Kidney (tissue), 14 donors: ENCODE measurements around the gene SIDT2. TPM values are rescaled to one million over a fixed set of nuclear protein-coding genes. Genes with fewer than 3 reads are reported as not detected.
"Not testable (repeated sequence)": the region's sequence is repeated elsewhere in the genome, so short reads cannot be mapped to it uniquely, and the experiment has no call there.

ENCODE experiments used
- DNase-seq, 5 donors: peaks; one replicate each; pipeline ENCODE4 v3.0.0-alpha.2; 2013 to 2020
- FAIRE-seq: peaks from 2 replicates; lab custom pipeline; 2012; peaks lifted over from hg19 to GRCh38; lab: Jason Lieb, UNC
- H3K27ac ChIP-seq, 2 donors: one replicate each; pipeline ENCODE4 v1.7.0; 2013; ENCODE audit warnings: low read depth in 2 of 2, low read length in 2 of 2, inconsistent platforms in 1 of 2
- H3K27me3 ChIP-seq: one replicate; pipeline ENCODE4 v1.7.1; 2013; ENCODE audit warnings: low read length, inconsistent platforms; ENCODE audit not compliant: control insufficient read depth, insufficient read depth
- H3K36me3 ChIP-seq, 3 donors: one replicate each; pipeline versions ENCODE4 v1.7.0 to v1.7.1; 2013; ENCODE audit warnings: low read length in 3 of 3, control low read depth in 1 of 3, inconsistent platforms in 1 of 3; ENCODE audit not compliant: insufficient read depth in 3 of 3, control insufficient read depth in 2 of 3
- H3K4me1 ChIP-seq, 3 donors: one replicate each; pipeline versions ENCODE4 v1.7.0 to v1.7.1; 2013; ENCODE audit warnings: low read length in 3 of 3, inconsistent platforms in 1 of 3, low read depth in 1 of 3; ENCODE audit not compliant: control insufficient read depth in 2 of 3, insufficient read depth in 2 of 3
- H3K4me3 ChIP-seq, 3 donors: one replicate each; pipeline versions ENCODE4 v1.7.0 to v1.8.1; 2013; ENCODE audit warnings: low read length in 3 of 3, control low read depth in 1 of 3, inconsistent platforms in 1 of 3
- H3K9ac ChIP-seq, 3 donors: one replicate each; pipeline versions ENCODE4 v1.7.0 to v1.7.1; 2013; ENCODE audit warnings: low read length in 3 of 3, control low read depth in 1 of 3, inconsistent platforms in 1 of 3
- H3K9me3 ChIP-seq, 3 donors: one replicate each; pipeline versions ENCODE4 v1.7.0 to v1.7.1; 2013; ENCODE audit warnings: low read length in 3 of 3, control low read depth in 1 of 3, inconsistent platforms in 1 of 3; ENCODE audit not compliant: control insufficient read depth in 2 of 3, insufficient read depth in 1 of 3
- intact Hi-C: fragments of 100-400 bp; cut with DNase I; formaldehyde crosslinking; loops from one replicate; pipeline ENCODE4 v1.11.1; 2022
- polyA plus RNA-seq: library from polyadenylated mRNA; stranded (reverse); fragments of 350-450 nt; fragmentation: Illumina TruSeq; extraction: RNeasy Lipid Tissue Mini Kit (QIAGEN cat#74804); gene quantifications from one replicate; pipeline ENCODE4 v1.2.3, GENCODE V29; 2014; ENCODE audit warnings: low read depth, low replicate concordance; ENCODE audit not compliant: insufficient read depth
- total RNA-seq: library from RNA; stranded (reverse); fragmentation: NEBNext Ultra II Directional; extraction: Animal tissue kit (Norgen Biotek cat#: 25700); gene quantifications from one replicate; pipeline ENCODE4 v1.2.1, GENCODE V29; 2021
- TF ChIP-seq, protein P1 (sequence below): IDR thresholded peaks from 3 replicates; pipeline ENCODE4 v1.5.1; 2012; ENCODE audit warnings: mild to moderate bottlenecking, moderate library complexity, borderline replicate concordance; ENCODE audit not compliant: insufficient read depth; ENCODE audit errors: extremely low read depth
- donor health status: control.
- donor health status: control.
- donor health status: control.
- donor health status: control.
- donor health status: control.
- donor health status: DM: yes; HTN: yes; CAD: no.
- donor health status: Normal renal cell carcinoma (clear cell type).

The SIDT2 gene
- total and polyA plus RNA-seq, 2 donors from 2014 or later = 16.4 to 37.4 TPM

- FAIRE-seq (no peak), DNase-seq (peak in 2 of 5 donors; percentile 32 to 43)
- Histone ChIP-seq H3K27me3 (no peaks in the 10 kb centered on the region), H3K9me3 (no peaks in the 10 kb centered on the region), H3K27ac (no peak overlapping the region), H3K36me3 (peaks cover 0 to 15% (median 7%) of the 10 kb centered on the region in 3 donors), H3K9ac (no peak overlapping the region), H3K4me3 (no peak overlapping the region), H3K4me1 (peaks cover 0 to 19% (median 5%) of the 10 kb centered on the region in 3 donors)
- TF ChIP-seq, protein P1, sequence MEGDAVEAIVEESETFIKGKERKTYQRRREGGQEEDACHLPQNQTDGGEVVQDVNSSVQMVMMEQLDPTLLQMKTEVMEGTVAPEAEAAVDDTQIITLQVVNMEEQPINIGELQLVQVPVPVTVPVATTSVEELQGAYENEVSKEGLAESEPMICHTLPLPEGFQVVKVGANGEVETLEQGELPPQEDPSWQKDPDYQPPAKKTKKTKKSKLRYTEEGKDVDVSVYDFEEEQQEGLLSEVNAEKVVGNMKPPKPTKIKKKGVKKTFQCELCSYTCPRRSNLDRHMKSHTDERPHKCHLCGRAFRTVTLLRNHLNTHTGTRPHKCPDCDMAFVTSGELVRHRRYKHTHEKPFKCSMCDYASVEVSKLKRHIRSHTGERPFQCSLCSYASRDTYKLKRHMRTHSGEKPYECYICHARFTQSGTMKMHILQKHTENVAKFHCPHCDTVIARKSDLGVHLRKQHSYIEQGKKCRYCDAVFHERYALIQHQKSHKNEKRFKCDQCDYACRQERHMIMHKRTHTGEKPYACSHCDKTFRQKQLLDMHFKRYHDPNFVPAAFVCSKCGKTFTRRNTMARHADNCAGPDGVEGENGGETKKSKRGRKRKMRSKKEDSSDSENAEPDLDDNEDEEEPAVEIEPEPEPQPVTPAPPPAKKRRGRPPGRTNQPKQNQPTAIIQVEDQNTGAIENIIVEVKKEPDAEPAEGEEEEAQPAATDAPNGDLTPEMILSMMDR = no peak
- intact Hi-C loops = no loop called here
These were observed 4.0 kb downstream of the SIDT2 start for GRCh38 chr11:117182551-117182935.

DNA sequence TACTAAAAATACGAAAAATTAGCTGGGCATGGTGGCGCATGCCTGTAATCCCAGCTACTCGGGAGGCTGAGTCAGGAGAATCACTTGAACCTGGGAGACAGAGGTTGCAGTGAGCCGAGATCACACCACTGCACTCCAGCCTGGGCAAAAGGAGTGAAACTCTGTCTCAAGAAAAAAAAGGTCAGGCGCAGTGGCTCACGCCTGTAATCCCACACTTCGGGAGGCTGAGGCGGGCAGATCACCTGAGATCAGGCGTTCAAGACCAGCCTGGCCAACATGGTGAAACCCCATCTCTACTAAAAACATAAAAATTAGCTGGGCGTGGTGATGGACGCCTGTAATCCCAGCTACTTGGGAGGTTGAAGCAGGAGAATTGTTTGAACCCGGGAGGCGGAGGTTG lies 4.6 kb downstream of the SIDT2 start:
- intact Hi-C loops, H3K4me3 ChIP-seq, FAIRE-seq, H3K27ac ChIP-seq, DNase-seq, H3K27me3 ChIP-seq, H3K9me3 ChIP-seq, H3K9ac ChIP-seq: not testable (repeated sequence)
- H3K36me3 ChIP-seq = peaks cover 0 to 19% (median 11%) of the 10 kb centered on the region in 3 donors
- peaks cover 0 to 17% (median 5%) of the 10 kb centered on the region in 3 donors for H3K4me1 ChIP-seq

- H3K27ac ChIP-seq = no peak overlapping the region
These were observed 5.3 kb downstream of the SIDT2 start for GRCh38 chr11:117183724-117184349.

DNA sequence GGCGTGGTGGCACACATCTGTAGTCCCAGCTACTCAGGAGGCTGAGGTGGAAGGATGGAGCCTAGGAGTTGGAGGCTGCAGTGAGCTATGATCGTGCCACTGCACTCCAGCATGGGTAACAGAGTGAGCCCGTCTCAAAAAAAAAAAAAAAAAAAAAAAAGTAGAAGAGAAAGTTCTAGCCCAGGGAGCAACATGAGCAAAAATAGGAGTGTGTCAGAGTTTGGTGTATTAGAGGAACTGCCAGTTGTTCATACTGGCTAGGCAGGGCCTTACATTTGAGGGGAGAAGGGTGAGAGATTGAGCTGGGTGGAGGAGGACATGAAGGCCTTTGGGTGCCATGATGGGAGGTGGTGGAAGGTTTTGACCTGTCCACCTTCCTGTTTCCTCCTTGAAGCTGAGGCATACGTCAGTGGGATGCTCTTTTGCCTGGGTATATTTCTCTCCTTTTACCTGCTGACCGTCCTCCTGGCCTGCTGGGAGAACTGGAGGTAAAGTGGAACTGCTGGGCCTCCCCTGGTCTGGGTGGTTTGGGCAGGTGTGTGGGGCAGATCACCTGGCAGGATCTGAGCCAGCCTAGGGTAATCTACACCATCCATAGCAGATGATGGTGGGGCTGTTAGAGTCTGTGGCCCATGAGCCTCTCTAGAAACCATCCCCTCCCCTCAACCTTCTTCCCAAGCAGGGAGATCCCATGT lies 7.3 kb downstream of the SIDT2 start:
- TF ChIP-seq, protein P1 = no peak
- Histone ChIP-seq H3K4me1 (peaks cover 0 to 6% (median 2%) of the 10 kb centered on the region in 3 donors), H3K27ac (no peak overlapping the region), H3K9me3 (no peaks in the 10 kb centered on the region), H3K4me3 (no peak overlapping the region), H3K27me3 (no peaks in the 10 kb centered on the region), H3K36me3 (peaks cover 0 to 29% (median 29%) of the 10 kb centered on the region in 3 donors), H3K9ac (no peak overlapping the region)
- FAIRE-seq (no peak), DNase-seq (peak in 1 of 5 donors; percentile 30)
- intact Hi-C loops = no loop called here

More at GRCh38 chr11:117183724-117184349, 5.3 kb downstream of the SIDT2 start:
- DNase-seq (peak in 1 of 5 donors; percentile 26), FAIRE-seq (no peak)
- Histone ChIP-seq H3K27me3 (no peaks in the 10 kb centered on the region), H3K4me3 (no peak overlapping the region), H3K9ac (no peak overlapping the region), H3K4me1 (peaks cover 0 to 16% (median 5%) of the 10 kb centered on the region in 3 donors), H3K36me3 (peaks cover 0 to 20% (median 11%) of the 10 kb centered on the region in 3 donors), H3K9me3 (no peaks in the 10 kb centered on the region)
- intact Hi-C loops = no loop called here
- TF ChIP-seq, protein P1 = no peak
